T-cell (primary cell): Measurements from ENCODE around the gene SORL1. TPM values are rescaled to one million over a fixed set of nuclear protein-coding genes. Genes with fewer than 3 reads are reported as not detected.

Source experiments
- ATAC-seq, 4 experiments: fragments of 200-7000 bp in 3 of 4; fragments of 150-1000 bp in 1 of 4; cut with Tn5 transposase; replicated peaks in 1 of 4; 1 replicate in 3 of 4; 2 replicates in 1 of 4; pipeline ENCODE4 v1.10.0; 2021; ENCODE audit warnings: moderate library complexity in 3 of 4, mild to moderate bottlenecking in 2 of 4, moderate number of reproducible peaks in 1 of 4
- CTCF ChIA-PET, 2 donors: fragments of 300-600 bp; sonication (Branson Sonifier 250); formaldehyde crosslinking; loops; one replicate each; lab custom pipeline; 2022; ENCODE audit warnings: antibody characterized with exemption in 2 of 2; lab: Charles Lee
- POLR2A ChIA-PET, 2 donors: fragments of 300-600 bp; sonication (Branson Sonifier 250); formaldehyde crosslinking; loops; one replicate each; lab custom pipeline; 2022; ENCODE audit warnings: antibody characterized with exemption in 2 of 2; lab: Charles Lee
- DNase-seq, 35 experiments: peaks; one replicate each; pipeline versions ENCODE4 v3.0.0 to v3.0.0-alpha.2; 2013 to 2023
- H3K27ac ChIP-seq: one replicate; pipeline ENCODE4 v1.5.1; 2013; ENCODE audit warnings: low read length
- H3K27me3 ChIP-seq, 2 experiments: replicated peaks in 1 of 2; 1 replicate in 1 of 2; 2 replicates in 1 of 2; pipeline versions ENCODE4 v1.6.1 to v1.7.0; 2013; ENCODE audit warnings: low read length in 1 of 2, mixed read lengths in 1 of 2; ENCODE audit not compliant: control insufficient read depth in 2 of 2, insufficient read depth in 2 of 2; ENCODE audit errors: extremely low read depth in 1 of 2
- H3K36me3 ChIP-seq, 2 donors: 1 replicate in 1 of 2; 2 replicates in 1 of 2; pipeline versions ENCODE4 v1.6.1 to v1.7.0; 2013; ENCODE audit warnings: low read length in 1 of 2; ENCODE audit not compliant: control insufficient read depth in 2 of 2, insufficient read depth in 1 of 2; ENCODE audit errors: extremely low read depth in 1 of 2
- H3K4me1 ChIP-seq, 2 experiments: 1 replicate in 1 of 2; 2 replicates in 1 of 2; pipeline versions ENCODE4 v1.6.1 to v1.7.0; 2013; ENCODE audit warnings: low read length in 2 of 2, mixed read lengths in 1 of 2; ENCODE audit not compliant: insufficient read depth in 2 of 2, control insufficient read depth in 1 of 2; ENCODE audit errors: extremely low read depth in 1 of 2
- H3K4me3 ChIP-seq, 2 donors: 1 replicate in 1 of 2; 2 replicates in 1 of 2; pipeline versions ENCODE4 v1.5.1 to v1.7.0; 2013; ENCODE audit warnings: mild to moderate bottlenecking in 2 of 2, low read length in 1 of 2, moderate library complexity in 1 of 2; ENCODE audit not compliant: control insufficient read depth in 1 of 2; ENCODE audit errors: extremely low read depth in 1 of 2
- H3K9me3 ChIP-seq: 2 replicates; pipeline ENCODE4 v1.7.0; 2013
- H3K27ac Mint-ChIP-seq, 2 donors: one replicate each; pipeline ENCODE4 v1.8.0; 2020 to 2021; ENCODE audit warnings: mild to moderate bottlenecking in 2 of 2, mixed read lengths in 2 of 2
- H3K27me3 Mint-ChIP-seq, 2 donors: one replicate each; pipeline ENCODE4 v1.8.0; 2021 to 2022; ENCODE audit warnings: mixed read lengths in 2 of 2
- H3K36me3 Mint-ChIP-seq: one replicate; pipeline ENCODE4 v1.8.0; 2021; ENCODE audit warnings: mixed read lengths
- H3K4me1 Mint-ChIP-seq, 3 donors: one replicate each; pipeline ENCODE4 v1.8.0; 2020 to 2022; ENCODE audit warnings: mixed read lengths in 3 of 3, mild to moderate bottlenecking in 1 of 3
- H3K4me3 Mint-ChIP-seq, 3 donors: one replicate each; pipeline ENCODE4 v1.8.0; 2020 to 2022; ENCODE audit warnings: mild to moderate bottlenecking in 3 of 3, mixed read lengths in 3 of 3, moderate library complexity in 3 of 3
- H3K9me3 Mint-ChIP-seq, 3 donors: one replicate each; pipeline ENCODE4 v1.8.0; 2020 to 2022; ENCODE audit warnings: mixed read lengths in 3 of 3
- WGBS: methylation state at CpG from one replicate; pipeline ENCODE4 v1.1.5; 2013; ENCODE audit warnings: missing lambda C conversion rate; ENCODE audit not compliant: insufficient coverage; 5-methylcytosine and 5-hydroxymethylcytosine counted together
- total RNA-seq, 35 experiments: library from RNA in 6 of 35; stranded (reverse) in 6 of 35; fragments of 120-200 nt in 1 of 35; gene quantifications; one replicate each; pipeline versions ENCODE4 v1.2.1 to v1.2.4 and lab custom pipeline; 2013 to 2026

The SORL1 gene
- total RNA-seq, 5 donors from 2014 or later (not counting 1 experiment from before 2014, with no cell fraction given), result 361 to 422 (median 392) TPM

DNA sequence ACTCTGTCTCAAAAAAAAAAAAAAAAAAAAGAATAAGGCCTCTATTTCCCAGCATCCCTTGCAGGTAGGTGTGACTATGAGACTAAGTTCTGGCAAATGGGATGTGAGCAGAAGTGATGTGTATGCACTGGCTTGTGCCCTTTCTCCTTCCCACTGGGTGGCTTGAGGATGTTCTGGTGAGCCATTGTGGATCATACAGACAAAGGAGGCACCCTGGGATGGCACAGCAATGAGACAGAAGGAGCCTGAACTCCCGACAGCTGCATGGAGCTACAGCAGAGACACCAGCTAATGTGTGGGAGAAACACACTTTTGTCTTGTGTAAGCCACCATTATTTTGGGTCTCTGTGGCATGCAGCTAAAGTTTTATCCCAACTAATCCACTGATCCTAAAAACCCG lies 10.6 kb upstream of the SORL1 start:
- peaks cover 40% of the 10 kb centered on the region for H3K36me3 Mint-ChIP-seq
- peak overlapping the region in 1 of 2 donors; percentile 39 for H3K27ac Mint-ChIP-seq

DNA sequence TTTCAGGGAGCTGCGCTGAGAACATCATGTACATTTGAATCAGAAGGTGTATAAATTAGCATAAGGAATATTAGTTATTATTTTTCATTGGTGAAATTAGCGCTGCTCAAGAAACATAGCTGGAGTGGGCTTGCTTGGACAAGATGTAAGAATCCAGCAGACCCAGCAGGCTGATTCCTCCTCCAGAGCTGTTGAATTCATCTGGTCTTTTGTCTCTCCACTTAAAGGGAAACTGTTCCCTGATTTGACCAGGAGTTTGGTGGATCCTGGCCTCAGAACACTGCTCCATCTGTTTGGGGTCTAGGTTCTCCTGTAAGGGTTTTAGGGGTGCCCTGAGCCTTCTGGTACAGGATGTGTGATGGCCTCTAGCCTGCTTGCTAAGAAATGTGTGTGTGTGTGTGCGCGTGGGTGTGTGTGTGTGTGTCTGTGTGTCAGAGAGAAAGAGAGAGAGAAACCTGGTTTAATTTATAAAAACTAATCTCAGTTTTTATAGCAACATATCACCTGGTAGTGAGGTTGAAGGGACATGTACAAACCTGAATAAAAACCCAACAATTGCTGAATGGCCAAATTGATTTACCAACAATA lies 8.3 kb upstream of the SORL1 start:
- no peaks in the 10 kb centered on the region for H3K9me3 ChIP-seq
- H3K27me3 ChIP-seq, result no peaks in the 10 kb centered on the region
- DNase-seq (no peak), ATAC-seq (no peak)
- 100% methylated on average over 1 of the region's 4 CpGs for WGBS
- CTCF ChIA-PET, result interaction anchor here in 1 of 2 donors (0.5 kb wide), 1 partner anchor 42 kb away, joined by 3 read pairs; no protein-coding TSS in a partner anchor
- peaks cover 0 to 8% of the 10 kb centered on the region in 2 donors for H3K36me3 ChIP-seq
- H3K27ac ChIP-seq, result no peak overlapping the region
- Mint-ChIP-seq H3K9me3 (no peaks in the 10 kb centered on the region), H3K36me3 (peaks cover 57% of the 10 kb centered on the region), H3K27ac (peak overlapping the region; percentile 93 to 96), H3K27me3 (no peaks in the 10 kb centered on the region), H3K4me1 (peaks cover 62 to 77% (median 64%) of the 10 kb centered on the region in 3 donors), H3K4me3 (no peak overlapping the region)
- H3K4me3 ChIP-seq, result no peak overlapping the region
- H3K4me1 ChIP-seq, result peaks cover 24 to 42% of the 10 kb centered on the region in 2 experiments
- POLR2A ChIA-PET, result no interaction called here

More for the DNA sequence above, 10.6 kb upstream of the SORL1 start:
- WGBS, result 100% methylated on average over 1 of the region's 2 CpGs
- Mint-ChIP-seq H3K4me3 (no peak overlapping the region), H3K9me3 (no peaks in the 10 kb centered on the region), H3K27me3 (no peaks in the 10 kb centered on the region), H3K4me1 (peaks cover 58 to 73% (median 60%) of the 10 kb centered on the region in 3 donors)
- Histone ChIP-seq H3K27ac (no peak overlapping the region), H3K9me3 (no peaks in the 10 kb centered on the region), H3K27me3 (no peaks in the 10 kb centered on the region), H3K4me3 (no peak overlapping the region), H3K4me1 (peaks cover 13 to 20% of the 10 kb centered on the region in 2 experiments), H3K36me3 (peaks cover 0 to 2% of the 10 kb centered on the region in 2 donors)
- DNase-seq, result no peak
- ATAC-seq, result no peak
- ChIA-PET POLR2A (interaction anchor here in 1 of 2 donors (0.6 kb wide), 1 partner anchor 23 kb away, joined by 7 read pairs; no protein-coding TSS in a partner anchor), CTCF (interaction anchor here (0.6 to 0.7 kb wide), 4 partner anchors 10 to 1366 kb away, joined by 3 to 5 read pairs (median 4); no protein-coding TSS in a partner anchor)

GRCh38 chr11:121444526-121444925 lies 7.6 kb upstream of the SORL1 start:
- DNase-seq (no peak), ATAC-seq (no peak)
- H3K27ac ChIP-seq, result no peak overlapping the region
- peaks cover 56% of the 10 kb centered on the region for H3K36me3 Mint-ChIP-seq
- no peaks in the 10 kb centered on the region for H3K9me3 ChIP-seq
- WGBS, result 96% methylated on average over 2 of the region's 3 CpGs
- no peaks in the 10 kb centered on the region for H3K27me3 Mint-ChIP-seq
- H3K4me1 ChIP-seq, result peaks cover 31 to 50% of the 10 kb centered on the region in 2 experiments
- H3K27ac Mint-ChIP-seq, result peak overlapping the region; percentile 93 to 96
- ChIA-PET POLR2A (no interaction called here), CTCF (no interaction called here)
- H3K36me3 ChIP-seq, result peaks cover 0 to 8% of the 10 kb centered on the region in 2 donors
- peaks cover 68 to 84% (median 69%) of the 10 kb centered on the region in 3 donors for H3K4me1 Mint-ChIP-seq
- H3K9me3 Mint-ChIP-seq, result no peaks in the 10 kb centered on the region
- H3K4me3 Mint-ChIP-seq, result peak overlapping the region in 1 of 3 donors; percentile 98
- no peaks in the 10 kb centered on the region for H3K27me3 ChIP-seq
- no peak overlapping the region for H3K4me3 ChIP-seq

DNA sequence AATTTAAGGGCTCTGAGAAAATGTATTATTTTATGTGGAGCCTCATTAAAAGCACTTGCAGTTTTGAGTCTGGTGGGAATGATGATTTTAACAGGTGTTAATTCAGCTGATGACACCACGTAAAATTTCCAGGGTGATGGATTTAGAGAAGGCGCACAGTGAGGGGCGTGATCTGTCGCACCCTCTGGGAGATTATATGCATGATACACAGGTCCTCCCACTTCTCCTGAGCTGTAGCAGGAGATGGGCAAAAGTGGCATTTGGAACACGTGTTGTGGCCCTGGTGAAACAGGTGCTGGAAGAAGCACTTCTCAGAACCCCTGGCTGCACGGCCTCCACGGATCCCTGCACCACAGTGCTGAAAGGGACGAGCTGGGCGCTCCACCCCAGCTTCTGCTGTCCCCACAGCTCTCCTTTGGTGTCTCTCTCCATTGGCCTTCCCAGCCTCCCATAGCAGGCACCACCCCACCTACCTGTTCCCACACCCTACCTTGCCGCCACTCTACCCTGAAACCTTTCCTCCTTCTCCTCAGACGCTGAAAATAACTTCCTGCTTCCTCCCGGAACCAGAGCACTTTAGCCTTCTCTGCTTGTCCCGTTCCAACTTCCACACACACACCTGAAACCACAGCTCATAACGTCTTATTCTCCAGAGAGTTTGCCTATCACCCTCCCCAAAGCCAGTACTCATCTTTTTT lies 6.9 kb upstream of the SORL1 start:
- peak overlapping the region; percentile 3 for H3K27ac ChIP-seq
- 86% methylated on average over 12 of the region's 14 CpGs for WGBS
- H3K4me1 ChIP-seq, result peaks cover 37 to 57% of the 10 kb centered on the region in 2 experiments
- H3K9me3 Mint-ChIP-seq, result no peaks in the 10 kb centered on the region
- POLR2A ChIA-PET, result no interaction called here
- ATAC-seq, result no peak
- peak overlapping the region; percentile 93 to 96 for H3K27ac Mint-ChIP-seq
- H3K4me3 ChIP-seq, result no peak overlapping the region
- no peak for DNase-seq
- CTCF ChIA-PET, result no interaction called here
- H3K4me3 Mint-ChIP-seq, result peak overlapping the region; percentile 46 to 98 (median 67)
- peaks cover 71 to 87% (median 76%) of the 10 kb centered on the region in 3 donors for H3K4me1 Mint-ChIP-seq
- no peaks in the 10 kb centered on the region for H3K27me3 Mint-ChIP-seq
- H3K9me3 ChIP-seq, result no peaks in the 10 kb centered on the region
- H3K36me3 ChIP-seq, result peaks cover 0 to 8% of the 10 kb centered on the region in 2 donors
- peaks cover 56% of the 10 kb centered on the region for H3K36me3 Mint-ChIP-seq
- no peaks in the 10 kb centered on the region for H3K27me3 ChIP-seq

DNA sequence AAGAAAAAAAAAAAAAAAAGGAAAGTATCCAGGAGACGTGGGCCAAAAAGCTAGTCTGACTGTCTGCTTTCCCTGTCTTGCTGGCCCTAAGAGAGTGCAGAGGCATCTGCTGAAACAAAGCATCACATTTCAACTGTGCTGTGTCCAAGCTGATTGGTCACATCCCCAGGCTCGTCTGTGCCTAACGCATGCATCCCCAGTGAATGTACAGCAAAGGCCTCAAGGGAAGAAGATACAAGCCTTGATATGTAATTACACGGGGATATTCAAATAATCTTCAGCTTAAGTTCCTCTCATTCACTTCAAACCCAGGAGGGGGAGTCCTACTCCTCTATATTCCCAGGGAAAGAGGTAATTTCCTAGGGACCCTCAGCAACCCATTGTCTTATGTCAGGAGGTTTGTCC lies 5.4 kb upstream of the SORL1 start:
- peak overlapping the region; percentile 83 for H3K27ac ChIP-seq
- H3K27me3 Mint-ChIP-seq, result no peaks in the 10 kb centered on the region
- peak overlapping the region in 1 of 3 donors; percentile 98 for H3K4me3 Mint-ChIP-seq
- no peak for ATAC-seq
- H3K27me3 ChIP-seq, result no peaks in the 10 kb centered on the region
- ChIA-PET POLR2A (interaction anchor here in 1 of 2 donors (0.6 kb wide), 2 partner anchors 13 to 109 kb away, joined by 3 to 4 read pairs; no protein-coding TSS in a partner anchor), CTCF (interaction anchor here (0.6 to 1.0 kb wide), 2 partner anchors 18 to 131 kb away, joined by 3 to 7 read pairs; no protein-coding TSS in a partner anchor)
- peaks cover 45 to 69% of the 10 kb centered on the region in 2 experiments for H3K4me1 ChIP-seq
- H3K4me3 ChIP-seq, result no peak overlapping the region
- H3K27ac Mint-ChIP-seq, result peak overlapping the region; percentile 93 to 96
- DNase-seq, result no peak
- no peaks in the 10 kb centered on the region for H3K9me3 ChIP-seq
- WGBS, result 100% methylated on average over 1 of the region's 4 CpGs
- peaks cover 52% of the 10 kb centered on the region for H3K36me3 Mint-ChIP-seq
- peaks cover 0 to 8% of the 10 kb centered on the region in 2 donors for H3K36me3 ChIP-seq
- no peaks in the 10 kb centered on the region for H3K9me3 Mint-ChIP-seq
- peaks cover 77 to 89% (median 83%) of the 10 kb centered on the region in 3 donors for H3K4me1 Mint-ChIP-seq

- Mint-ChIP-seq H3K4me1 (peaks cover 81 to 83% (median 82%) of the 10 kb centered on the region in 3 donors), H3K36me3 (peaks cover 52% of the 10 kb centered on the region), H3K4me3 (peak overlapping the region in 1 of 3 donors; percentile 98), H3K27ac (peak overlapping the region; percentile 93 to 96), H3K27me3 (no peaks in the 10 kb centered on the region), H3K9me3 (no peaks in the 10 kb centered on the region)
- Histone ChIP-seq H3K4me3 (no peak overlapping the region), H3K36me3 (peaks cover 0 to 8% of the 10 kb centered on the region in 2 donors), H3K27ac (peak overlapping the region; percentile 83), H3K4me1 (peaks cover 45 to 69% of the 10 kb centered on the region in 2 experiments), H3K27me3 (no peaks in the 10 kb centered on the region), H3K9me3 (no peaks in the 10 kb centered on the region)
- DNase-seq (no peak), ATAC-seq (no peak)
- CTCF ChIA-PET, result no interaction called here
- POLR2A ChIA-PET, result interaction anchor here in 1 of 2 donors (0.6 kb wide), 1 partner anchor 40 kb away, joined by 3 read pairs; no protein-coding TSS in a partner anchor
- WGBS, result 100% methylated on average over 1 of the region's 4 CpGs
Observed at GRCh38 chr11:121448011-121448410, 4.1 kb upstream of the SORL1 start.
